GM12891 (cell line): ENCODE results near the gene TNFAIP8.

Experiments
- POLR2A ChIP-seq: IDR thresholded peaks from 2 replicates; pipeline ENCODE4 v1.6.1; 2011; ENCODE audit warnings: low read depth, low read length, control low read depth
- POLR2AphosphoS5 ChIP-seq: IDR thresholded peaks from 2 replicates; pipeline ENCODE4 v1.6.1; 2011; ENCODE audit warnings: low read depth, low read length, control low read depth
- TAF1 ChIP-seq: IDR thresholded peaks from 2 replicates; pipeline ENCODE4 v1.6.1; 2011; ENCODE audit warnings: low read depth, low read length, control low read depth

DNA sequence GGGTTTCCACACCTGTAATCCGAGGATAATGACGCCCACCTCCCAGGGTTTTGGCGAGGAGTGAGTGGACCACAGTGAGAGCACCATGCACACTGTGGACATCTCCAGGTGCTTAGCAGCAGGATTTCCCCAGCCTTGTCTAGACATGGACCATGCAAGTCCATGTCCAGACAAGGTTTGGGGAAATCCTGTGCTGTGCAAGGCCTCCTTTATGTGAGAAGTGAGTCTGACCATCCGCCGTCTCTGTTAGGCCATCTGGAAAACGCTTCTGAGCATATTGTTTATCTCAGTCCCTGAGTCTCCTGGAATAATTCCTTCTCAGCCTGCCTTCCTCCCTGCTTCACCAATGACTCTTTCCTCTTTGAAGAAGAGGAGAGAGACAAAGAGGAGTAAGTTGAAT lies 26.2 kb upstream of the TNFAIP8 start:
- TF ChIP-seq POLR2AphosphoS5 (no peak), POLR2A (no peak), TAF1 (no peak)
